GM19099 (cell line): ENCODE data around the gene SPOCK3.

Experiments used
- POLR2A ChIP-seq: IDR thresholded peaks from 3 replicates; pipeline ENCODE4 v1.6.1; 2011; ENCODE audit warnings: low read depth; ENCODE audit not compliant: insufficient read length; ENCODE audit errors: extremely low read depth

SPOCK3 gene

GRCh38 chr4:167234316-167234881 lies at the start of gene SPOCK3:
TSS of gene SPOCK3 (minus strand) at chr4:167234494.
- TF ChIP-seq POLR2A: no peak

- TF ChIP-seq POLR2A: no peak
These were observed 48.0 kb upstream of the SPOCK3 start for GRCh38 chr4:167282171-167282864.

- no peak for TF ChIP-seq POLR2A
These were observed 40.1 kb upstream of the SPOCK3 start for GRCh38 chr4:167274351-167274750.

- no peak for TF ChIP-seq POLR2A
These were observed 30.9 kb upstream of the SPOCK3 start for GRCh38 chr4:167265231-167265630.

GRCh38 chr4:167248271-167248670 lies 14.0 kb upstream of the SPOCK3 start:
- no peak for TF ChIP-seq POLR2A

GRCh38 chr4:167239627-167240026 lies 5.3 kb upstream of the SPOCK3 start:
- TF ChIP-seq POLR2A: no peak

GRCh38 chr4:167238226-167238625 lies 3.9 kb upstream of the SPOCK3 start:
- TF ChIP-seq POLR2A: no peak

- TF ChIP-seq POLR2A: no peak
These were observed 494 bp downstream of the SPOCK3 start for GRCh38 chr4:167233685-167234315.

GRCh38 chr4:167232805-167233684 lies 1.2 kb downstream of the SPOCK3 start:
- TF ChIP-seq POLR2A: no peak

- TF ChIP-seq POLR2A: no peak
These were observed 3.5 kb downstream of the SPOCK3 start for GRCh38 chr4:167230744-167231143.

GRCh38 chr4:167222099-167222498 lies 12.2 kb downstream of the SPOCK3 start:
- TF ChIP-seq POLR2A: no peak

GRCh38 chr4:167221084-167221483 lies 13.2 kb downstream of the SPOCK3 start:
- TF ChIP-seq POLR2A: no peak

- no peak for TF ChIP-seq POLR2A
These were observed 16.2 kb downstream of the SPOCK3 start for GRCh38 chr4:167218022-167218608.

- TF ChIP-seq POLR2A: no peak
These were observed 17.5 kb downstream of the SPOCK3 start for GRCh38 chr4:167216783-167217182.

GRCh38 chr4:167210166-167210565 lies 24.1 kb downstream of the SPOCK3 start:
- TF ChIP-seq POLR2A: no peak

- TF ChIP-seq POLR2A: no peak
These were observed 37.8 kb downstream of the SPOCK3 start for GRCh38 chr4:167196344-167197012.
